Measurements from ENCODE around the gene ADGRL4.

GRCh38 chr1:78871249-78871648 is 135.3 kb downstream of the ADGRL4 start:
- TF ChIP-seq CTCF (IDR thresholded peaks at IDR 0.05) (no peak), POLR2A (IDR thresholded peaks at IDR 0.05) (no peak)

Measured in thyroid gland (tissue), 4 donors.